GM18499 (cell line): ENCODE measurements around the gene ATL1.

Source experiments
- ATAC-seq: cut with Tn5 transposase; IDR thresholded peaks from one replicate; pipeline ENCODE4 v1.9.1; 2021; ENCODE audit warnings: moderate number of reproducible peaks; ENCODE audit not compliant: insufficient read depth, unreplicated experiment

ATL1 gene

DNA sequence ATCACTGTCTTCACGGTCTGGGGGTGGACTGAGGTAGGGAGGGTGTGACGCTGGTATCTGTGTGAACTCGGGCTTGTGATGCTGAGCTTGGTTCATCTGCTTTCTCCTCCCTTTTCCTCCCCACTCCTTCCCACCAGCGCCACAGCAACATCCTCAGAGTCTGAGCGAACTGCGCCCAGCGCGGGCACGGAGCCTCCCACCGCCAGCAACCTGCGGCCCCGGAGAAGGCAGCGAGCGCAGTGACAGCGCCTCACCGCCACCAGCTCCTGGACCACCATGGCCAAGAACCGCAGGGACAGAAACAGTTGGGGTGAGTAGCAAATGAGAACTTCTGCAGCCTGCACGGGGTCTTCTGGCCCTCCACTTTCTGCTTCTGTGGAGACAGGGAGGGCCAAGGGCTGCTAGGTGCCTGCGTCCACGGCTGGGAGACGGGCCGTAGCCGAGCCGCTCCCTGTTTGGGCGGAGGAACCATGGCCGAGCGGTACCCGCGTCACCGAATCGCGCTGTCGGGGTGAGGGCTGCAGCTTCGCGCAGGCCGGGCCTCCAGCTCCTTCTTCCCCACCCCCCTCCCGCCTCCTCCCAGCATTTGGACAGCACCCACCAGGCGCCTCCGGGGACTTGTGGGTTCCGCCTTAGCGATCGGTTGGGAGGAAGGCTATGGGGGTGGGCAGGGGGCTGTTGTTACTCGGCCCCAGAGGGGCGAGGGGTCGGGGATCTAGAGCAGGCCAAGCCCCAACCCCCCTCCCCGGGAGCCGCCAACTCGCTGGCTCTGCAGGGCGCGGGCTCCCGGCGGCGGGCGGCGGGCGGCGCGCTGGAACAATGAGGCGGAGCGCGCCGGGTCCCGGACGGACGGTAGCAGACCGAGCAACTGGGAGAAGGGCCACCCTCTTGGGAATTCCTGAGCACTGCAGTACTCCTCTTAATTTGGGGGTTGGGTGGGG is at the start of gene ATL1:
TSS of gene ATL1 (plus strand) at position 156 of the 941 bp plus-strand sequence. CDS start at position 277, 121 bp downstream.
- ATAC-seq: no peak

DNA sequence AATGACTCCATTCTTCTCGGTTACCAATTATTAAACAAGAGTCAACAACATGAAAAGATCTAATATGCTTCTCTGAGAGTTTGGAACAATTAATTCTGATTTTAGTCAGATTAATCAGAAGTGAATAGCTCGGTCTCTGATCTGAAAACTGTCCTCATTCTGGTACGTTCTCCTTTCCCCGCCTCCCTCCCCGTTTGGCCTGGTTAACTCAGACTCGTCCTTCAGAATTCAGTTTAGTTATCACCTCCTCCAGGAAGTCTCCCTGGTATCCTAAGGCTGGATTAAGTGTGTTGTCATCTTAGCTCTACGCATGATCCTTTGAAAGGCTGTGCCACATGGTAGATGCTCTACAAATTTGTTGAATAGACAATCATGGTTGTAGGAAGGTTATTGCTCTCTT is 49.8 kb upstream of the ATL1 start:
- no peak for ATAC-seq

DNA sequence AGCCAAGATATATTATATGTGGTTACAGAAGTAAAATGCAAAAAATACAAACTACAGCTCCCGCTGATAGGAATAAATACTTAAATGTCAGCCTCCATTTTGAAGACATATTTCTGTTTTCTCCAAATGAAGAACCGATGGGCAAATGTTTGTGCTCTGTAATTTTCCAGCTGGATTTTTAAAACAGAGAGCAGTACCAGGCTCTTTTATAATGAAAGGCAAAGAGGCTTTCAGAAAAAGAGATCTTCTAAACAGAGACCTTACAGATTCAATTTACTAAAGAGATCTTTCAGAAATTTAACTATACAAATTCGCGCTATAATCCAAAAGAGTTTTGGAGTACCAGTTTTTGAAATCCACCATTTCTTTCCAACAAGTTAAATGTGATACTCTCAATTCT is 47.5 kb upstream of the ATL1 start:
- no peak for ATAC-seq

DNA sequence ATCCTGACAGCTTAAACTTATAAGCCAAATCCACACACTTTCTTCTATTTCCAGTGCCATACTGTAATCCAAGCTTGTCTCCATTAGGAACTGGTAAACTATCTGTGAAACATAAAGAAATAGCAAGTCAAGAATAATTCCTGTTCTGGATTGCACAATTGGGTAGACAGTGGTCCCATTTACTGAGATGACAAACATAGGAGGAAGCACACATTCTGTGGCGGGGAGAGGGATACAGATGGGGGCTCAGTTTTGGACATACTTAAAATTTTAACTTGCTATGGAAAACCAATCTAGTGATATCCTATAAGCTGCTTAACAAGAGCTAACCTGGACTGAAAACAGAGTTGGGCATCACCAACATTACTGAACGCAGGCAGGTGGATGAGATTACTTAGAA is 43.9 kb upstream of the ATL1 start:
- no peak for ATAC-seq

DNA sequence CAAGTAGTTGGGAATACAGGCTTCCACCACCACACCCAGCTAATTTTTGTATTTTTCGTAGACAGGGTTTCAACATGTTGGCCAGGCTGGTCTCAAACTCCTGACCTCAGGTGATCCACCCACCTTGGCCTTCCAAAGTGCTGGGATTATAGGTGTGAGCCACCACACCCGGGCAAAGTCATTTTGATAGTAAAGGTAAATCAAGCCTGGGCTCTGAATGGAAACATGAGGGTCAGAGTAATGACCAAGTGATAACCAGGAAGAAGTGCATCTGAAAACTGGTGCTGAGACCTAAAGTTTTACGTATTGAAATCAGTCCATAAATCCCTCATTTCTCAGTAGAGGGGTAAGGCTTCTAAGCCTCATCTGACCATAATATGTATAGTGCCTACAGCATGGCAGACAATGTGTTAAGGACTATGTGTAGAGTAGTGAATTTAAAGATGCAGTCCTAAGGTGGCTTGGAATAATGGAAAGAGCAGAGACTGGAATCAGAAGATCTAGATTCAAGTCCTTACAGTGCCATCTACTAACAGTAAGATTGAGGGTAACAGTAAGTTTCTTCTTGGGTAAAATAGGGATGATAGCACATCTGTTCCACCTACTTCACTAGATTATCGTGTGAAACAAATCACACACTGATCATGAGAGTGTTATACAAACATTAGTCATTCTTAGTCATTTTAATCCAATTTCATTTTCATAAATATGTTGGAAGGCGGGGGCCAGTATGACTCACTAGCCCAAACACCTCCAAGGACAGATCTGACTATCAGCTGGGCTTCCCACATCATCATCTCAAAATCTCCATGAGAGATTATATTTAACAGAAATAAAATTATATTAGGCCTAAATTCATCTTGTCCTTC is 38.8 kb upstream of the ATL1 start:
- ATAC-seq: peak; percentile 55

DNA sequence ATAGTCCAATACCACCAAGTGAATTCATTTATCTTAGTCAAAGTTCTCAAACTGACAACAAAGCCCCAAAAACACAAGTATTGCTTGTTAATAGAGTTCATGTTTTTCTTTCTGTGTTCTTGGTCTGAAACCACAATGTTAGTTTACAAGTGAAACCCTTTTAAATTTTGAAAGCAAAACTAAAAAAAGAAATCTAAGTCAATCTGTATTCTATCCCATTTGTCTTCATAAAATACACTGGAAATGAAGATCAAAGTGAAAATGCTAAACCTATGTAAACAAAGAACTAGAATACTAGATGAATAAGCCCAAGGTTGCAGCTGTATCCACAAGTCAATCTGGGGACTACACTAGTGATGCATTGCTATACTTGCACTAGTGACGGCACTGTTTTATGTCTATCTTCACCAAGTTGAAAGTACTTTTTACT is 38.0 kb upstream of the ATL1 start:
- ATAC-seq: no peak

DNA sequence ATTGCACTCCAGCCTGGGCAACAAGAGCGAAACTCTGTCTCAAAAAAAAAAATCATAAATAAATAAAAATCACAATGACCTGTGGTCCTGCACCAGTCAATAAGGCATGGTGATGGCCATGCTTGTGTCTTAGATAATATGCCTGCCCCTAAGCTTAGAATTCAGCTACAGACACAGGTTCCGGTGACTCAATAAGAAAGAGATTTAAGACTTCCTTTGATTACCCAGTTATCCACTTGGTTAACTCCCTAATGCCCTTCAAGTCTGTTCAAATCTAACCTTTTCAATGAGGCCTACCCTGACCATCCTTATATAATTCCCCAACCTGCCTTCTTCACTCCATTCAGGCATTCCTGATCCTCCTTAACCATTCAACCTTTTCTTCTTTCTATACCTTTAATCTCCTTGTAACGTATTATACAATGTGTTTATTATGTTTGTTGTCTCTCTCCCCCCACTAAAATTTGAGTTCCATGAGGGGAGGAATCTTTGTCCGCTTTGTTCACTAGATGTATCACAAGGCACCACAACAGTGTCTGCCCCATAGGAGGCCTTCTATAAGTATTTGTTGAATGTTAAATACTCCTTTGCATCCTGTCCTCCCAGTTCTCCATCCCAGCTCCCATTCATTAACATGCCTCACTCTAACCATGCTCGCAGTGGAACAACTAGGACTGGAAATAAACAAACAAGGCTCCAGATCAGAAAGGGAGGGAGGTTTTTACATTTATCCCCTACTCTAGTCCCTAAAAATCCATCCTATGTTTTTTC is 36.5 kb upstream of the ATL1 start:
- no peak for ATAC-seq

DNA sequence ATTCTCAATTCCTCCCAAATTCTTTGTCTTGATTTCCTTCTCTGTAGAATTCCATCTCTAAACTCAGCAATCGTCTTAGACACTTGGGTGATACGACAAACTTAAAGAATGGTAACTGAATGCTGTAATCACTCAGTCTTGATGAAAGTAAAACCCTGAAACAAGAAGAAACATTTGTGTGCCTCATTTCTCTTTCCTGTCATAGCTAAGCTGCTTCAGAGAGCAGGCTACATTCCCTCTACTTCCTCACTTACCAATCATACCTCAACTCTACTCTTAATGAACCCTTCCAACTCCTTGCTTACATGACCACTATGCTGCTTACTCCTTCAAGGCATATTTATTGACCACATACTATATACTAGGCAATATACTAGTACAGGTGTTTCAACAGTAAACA is 35.9 kb upstream of the ATL1 start:
- no peak for ATAC-seq

DNA sequence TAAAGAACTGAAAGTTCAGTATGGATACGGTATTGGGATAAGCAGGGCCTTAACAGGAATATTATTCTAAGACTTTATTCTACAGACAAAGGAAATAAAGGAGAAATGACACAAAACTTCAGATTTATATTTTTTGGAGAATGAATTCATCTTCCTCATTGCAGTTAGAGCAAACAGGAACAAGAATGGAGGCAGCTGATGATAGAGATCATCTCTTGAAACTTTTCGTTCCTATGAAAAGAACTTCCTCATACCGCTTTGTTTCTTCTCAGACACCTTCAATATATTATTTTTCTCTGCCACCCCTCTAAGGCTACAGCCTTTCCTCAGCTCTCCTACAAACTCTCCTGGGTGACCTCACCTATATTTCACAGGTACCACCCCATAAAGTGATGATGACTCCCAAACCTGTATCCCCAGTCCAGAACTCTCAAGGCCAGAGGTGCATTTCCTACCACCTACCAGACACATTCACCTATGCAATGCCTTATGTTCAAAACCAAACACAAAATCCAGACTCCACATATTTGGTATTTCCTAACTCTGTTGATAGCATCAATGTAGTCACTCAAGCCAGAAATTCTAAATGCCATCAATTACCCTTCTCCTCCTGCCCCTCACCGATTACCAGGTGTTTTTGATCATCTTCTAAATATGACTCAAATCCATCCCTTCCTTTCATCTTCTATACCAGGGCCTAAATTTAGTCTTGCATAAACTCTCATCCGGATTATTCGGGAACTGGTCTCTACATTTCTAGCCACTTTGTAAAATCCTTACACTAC is 35.0 kb upstream of the ATL1 start:
- no peak for ATAC-seq

DNA sequence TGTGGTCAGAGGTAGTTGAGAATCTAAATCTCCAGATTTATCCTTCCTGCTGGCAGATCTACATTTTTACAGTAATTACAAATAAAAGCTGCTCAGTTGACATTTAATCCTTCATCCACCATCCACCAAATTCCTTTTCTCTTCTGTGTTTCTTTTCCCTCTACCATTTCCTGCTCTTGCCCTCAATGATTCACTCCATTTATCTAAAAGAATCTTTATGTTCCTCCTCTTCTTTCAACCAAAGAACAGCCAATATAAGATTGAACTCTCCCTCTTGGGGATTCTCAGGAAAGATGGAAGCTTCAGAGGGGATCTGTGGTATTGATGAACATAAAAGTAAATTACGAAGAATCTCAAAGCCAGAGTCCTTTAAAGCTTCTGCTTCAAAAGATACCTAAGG is 31.9 kb upstream of the ATL1 start:
- ATAC-seq: no peak

DNA sequence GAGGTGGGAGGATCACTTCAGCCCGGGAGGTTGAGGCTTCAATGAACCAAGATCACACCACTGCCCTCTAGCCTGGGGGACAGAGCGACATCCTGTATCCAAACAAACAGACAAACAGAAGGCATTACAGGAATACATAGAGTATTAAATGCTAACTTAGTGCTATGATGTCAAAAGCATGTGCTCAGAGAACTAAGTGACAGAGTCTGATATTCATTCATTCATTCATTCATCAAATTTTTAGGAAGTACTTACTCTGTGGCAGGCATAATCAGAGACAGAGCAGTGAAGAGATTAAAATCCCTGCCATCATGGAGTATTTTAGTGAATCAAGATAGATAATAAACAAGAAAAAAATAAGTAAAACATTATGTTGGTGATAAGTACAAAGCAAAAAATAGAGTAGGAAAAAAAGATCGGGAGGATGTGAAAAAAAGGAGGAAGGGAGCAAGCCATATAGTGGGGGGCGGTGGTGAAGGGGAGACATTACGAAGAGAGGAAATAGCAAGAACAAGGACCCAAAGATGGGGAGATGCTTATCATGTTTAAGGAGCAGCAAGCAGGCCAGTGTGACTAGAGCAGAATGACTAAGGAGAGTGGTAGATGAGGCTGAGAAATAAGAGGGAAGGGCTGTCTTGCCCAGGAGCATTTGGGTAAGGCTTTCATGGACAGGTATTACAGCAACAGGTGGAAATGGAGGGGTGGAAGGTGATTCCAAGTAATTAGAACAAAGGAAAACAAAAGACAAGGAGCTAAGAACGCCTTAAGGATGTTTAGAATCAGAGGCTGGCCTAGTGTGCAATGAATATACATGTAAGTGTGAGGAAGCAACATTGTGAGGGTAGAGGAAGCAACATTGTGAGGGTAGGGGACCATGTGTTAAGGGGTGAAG is 30.4 kb upstream of the ATL1 start:
- ATAC-seq: no peak

DNA sequence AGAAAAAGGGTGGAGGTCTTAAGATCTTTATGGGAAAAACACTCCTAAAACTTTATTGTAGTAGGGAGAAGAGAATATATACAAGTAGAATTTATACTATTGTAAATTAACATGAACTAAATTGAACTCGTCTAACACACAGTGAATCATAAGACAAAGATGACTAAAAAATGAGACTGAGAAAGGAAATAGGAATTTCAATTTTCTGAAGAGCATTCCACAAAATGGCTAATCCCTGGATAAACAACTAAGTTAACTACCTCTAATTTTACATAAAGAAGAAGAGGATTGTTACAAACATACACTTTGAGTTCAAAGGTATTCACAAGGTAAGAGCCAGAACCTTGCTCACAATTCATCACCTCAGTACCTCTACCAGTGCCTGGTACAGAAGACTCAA is 29.6 kb upstream of the ATL1 start:
- ATAC-seq: no peak

DNA sequence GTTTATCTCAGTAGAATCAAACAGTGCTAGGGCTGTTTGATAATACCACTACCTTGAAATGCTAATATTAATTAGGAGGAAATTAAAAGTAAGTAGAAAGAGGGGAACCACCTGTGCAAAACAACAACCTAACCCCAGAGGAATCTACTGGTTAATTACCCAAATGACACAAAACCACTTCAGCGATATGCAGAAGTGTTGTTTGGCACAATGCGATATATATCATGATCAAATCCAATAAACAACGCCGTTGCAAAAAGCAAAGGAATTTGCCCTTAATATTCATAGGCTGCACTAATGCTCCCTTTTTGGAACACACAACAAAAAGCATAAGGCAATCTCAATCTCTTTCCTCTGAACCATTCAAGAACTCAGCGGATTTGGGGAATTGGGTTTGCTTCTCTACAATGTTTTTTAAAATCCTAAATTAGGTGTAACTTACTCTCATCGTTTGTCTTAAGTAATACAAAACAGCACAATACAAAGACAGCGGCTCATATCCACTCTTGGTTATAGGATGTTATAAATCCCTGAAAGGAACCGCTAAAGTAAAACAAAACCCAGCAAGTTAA is 29.1 kb upstream of the ATL1 start:
- no peak for ATAC-seq

DNA sequence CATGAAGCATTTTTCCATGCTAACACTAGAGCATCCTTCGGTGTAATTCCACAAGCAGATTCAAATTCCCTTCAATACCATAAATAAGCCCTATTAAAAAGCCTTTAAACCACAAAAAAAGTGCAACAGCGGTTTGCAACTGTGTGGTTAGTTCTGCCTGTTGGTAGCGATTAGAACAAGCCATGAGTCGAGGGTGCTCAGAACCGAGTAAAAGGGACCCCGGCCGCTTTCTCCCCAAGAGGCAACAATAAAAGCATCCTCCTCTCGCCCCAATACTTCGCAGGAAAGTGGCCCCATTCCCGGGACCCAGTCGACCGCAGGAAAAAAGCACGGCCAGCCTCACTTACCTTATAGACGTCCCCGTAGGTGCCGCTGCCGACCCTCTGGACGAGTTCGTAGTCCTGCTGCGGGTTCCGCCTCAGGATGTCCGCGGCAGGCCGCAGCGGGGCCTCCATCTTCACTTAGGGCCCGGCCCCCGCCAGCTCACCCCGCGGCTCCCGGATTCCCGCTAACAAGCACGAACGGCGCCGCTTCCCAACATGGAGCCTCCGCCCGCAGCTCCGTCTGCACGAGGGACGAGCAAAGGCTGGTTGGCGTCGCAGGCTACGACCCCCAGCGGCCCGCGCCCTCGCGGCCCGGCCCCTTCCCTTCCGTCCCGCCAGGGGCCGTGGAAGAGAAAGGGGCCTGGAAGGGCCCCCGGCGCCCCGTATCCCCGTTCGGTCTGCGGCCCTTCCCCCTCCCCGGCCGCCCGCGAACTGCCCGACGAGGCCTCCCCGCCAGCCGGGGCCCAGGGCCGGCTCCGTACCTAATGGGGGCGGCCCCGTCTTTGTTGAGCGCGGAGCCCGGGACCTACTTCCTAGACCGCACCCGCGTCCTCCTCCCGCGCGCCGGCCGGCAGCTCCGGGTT is 28.1 kb upstream of the ATL1 start:
- ATAC-seq: no peak

DNA sequence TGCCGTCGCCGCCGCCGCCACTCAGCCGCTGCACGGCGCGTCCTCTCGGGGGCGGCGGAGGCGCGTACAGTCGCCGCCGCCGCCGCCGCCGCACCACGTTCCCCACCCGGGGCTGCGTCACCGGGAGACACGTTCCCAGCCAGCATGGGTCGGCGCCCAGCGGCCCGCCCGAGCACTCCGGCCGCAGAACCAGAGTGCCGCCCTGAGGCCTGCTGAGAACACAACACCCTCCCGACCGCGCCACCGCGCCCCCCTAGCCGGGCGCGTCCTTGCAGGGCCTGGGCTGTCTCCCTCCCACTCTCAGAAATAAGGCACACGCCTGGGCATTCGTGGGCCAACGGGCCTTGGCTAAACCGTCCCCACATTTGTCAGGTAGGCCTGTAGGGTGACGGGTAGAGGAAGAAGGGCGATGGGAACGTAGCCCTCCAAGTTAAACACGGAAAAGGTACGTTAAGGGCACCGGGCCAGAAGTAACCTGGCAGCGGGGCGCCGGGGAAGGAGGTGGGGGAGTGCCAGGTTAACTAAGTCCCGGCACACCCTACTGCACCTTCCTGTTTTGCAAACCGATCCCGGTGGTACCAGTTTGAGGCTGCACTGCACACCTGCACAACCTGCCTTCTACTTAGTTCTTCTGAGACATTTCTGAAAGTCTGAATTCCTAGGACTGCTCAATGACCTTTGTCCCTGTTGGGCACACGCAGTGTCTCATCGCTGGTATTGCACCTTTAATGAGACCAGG is 27.3 kb upstream of the ATL1 start, which contains the start of gene MAP4K5:
TSS of gene MAP4K5 (minus strand) at position 68 of the 739 bp plus-strand sequence. CDS start 520 bp downstream, outside the sequence.
- peak; percentile 79 for ATAC-seq

DNA sequence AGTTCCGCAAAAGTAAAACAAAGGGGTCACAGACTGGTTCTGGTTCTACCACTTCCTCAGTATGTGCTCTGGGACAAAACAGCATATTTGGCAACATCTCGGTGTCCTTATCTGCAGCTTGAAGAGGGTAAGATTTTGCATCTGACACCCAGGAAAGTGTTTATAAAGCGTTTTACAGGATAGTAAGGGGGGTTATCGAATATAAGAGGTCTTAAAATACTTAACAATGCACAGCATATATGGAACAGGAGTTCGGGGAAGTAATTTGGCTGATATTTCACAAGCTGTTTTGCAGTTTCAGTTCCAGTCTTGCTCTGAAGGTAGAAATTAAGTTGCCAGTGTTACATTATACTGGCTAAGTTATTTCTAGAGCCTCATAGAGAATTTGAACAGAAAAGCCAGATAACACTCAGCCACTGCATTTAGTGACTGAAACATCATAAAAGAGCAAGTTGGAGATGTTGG is 26.7 kb upstream of the ATL1 start:
- ATAC-seq: no peak
